Activated CD8-positive, alpha-beta T cell treated with anti-CD3 and anti-CD28 coated beads for 36 hours (primary cell): Measurements from ENCODE around the gene MIER1. TPM values are rescaled to one million over a fixed set of nuclear protein-coding genes. Genes with fewer than 3 reads are reported as not detected.
"Not testable (repeated sequence)": the region's sequence is repeated elsewhere in the genome, so short reads cannot be mapped to it uniquely, and the experiment has no call there.

ENCODE experiments used
- ATAC-seq: fragments of 200-7000 bp; cut with Tn5 transposase; one replicate; pipeline ENCODE4 v1.10.0; 2021; ENCODE audit warnings: mild to moderate bottlenecking, moderate library complexity
- CTCF ChIA-PET: fragments of 350-600 bp; sonication (Branson Sonifier 250); formaldehyde crosslinking; loops from one replicate; lab custom pipeline; 2021; ENCODE audit warnings: antibody characterized with exemption; lab: Charles Lee
- POLR2A ChIA-PET: fragments of 350-600 bp; sonication (Branson Sonifier 250); formaldehyde crosslinking; loops from one replicate; lab custom pipeline; 2021; ENCODE audit warnings: antibody characterized with exemption; lab: Charles Lee
- DNase-seq: peaks from one replicate; pipeline ENCODE4 v3.0.0-alpha.2; 2020
- H3K27ac Mint-ChIP-seq: one replicate; pipeline ENCODE4 v1.8.0; 2021; ENCODE audit warnings: mild to moderate bottlenecking, mixed read lengths
- H3K27me3 Mint-ChIP-seq: one replicate; pipeline ENCODE4 v1.8.0; 2021; ENCODE audit warnings: mixed read lengths
- H3K36me3 Mint-ChIP-seq: one replicate; pipeline ENCODE4 v1.8.0; 2021; ENCODE audit warnings: low read depth, mixed read lengths
- H3K4me1 Mint-ChIP-seq: one replicate; pipeline ENCODE4 v1.8.0; 2021; ENCODE audit warnings: low read depth, mixed read lengths
- H3K4me3 Mint-ChIP-seq: one replicate; pipeline ENCODE4 v1.8.0; 2021; ENCODE audit warnings: mild to moderate bottlenecking, moderate library complexity, mixed read lengths
- H3K9me3 Mint-ChIP-seq: one replicate; pipeline ENCODE4 v1.8.0; 2021; ENCODE audit warnings: mixed read lengths
- CTCF ChIP-seq: fragments of 200-600 bp; IDR thresholded peaks from one replicate; pipeline ENCODE4 v1.8.0; 2022; ENCODE audit warnings: antibody characterized with exemption, mild to moderate bottlenecking
- intact Hi-C: fragments of 100-400 bp; cut with micrococcal nuclease; formaldehyde crosslinking; loops from one replicate; pipeline ENCODE4 v1.10.0; 2022
- total RNA-seq, 2 experiments: library from RNA; stranded (reverse); gene quantifications; one replicate each; pipeline ENCODE4 v1.2.3, GENCODE V29; 2021

MIER1 gene
- total RNA-seq, 2 experiments from 2014 or later: 39.8 to 41.8 TPM

- no peak overlapping the region for H3K4me3 Mint-ChIP-seq
- POLR2A ChIA-PET: interaction anchor here (0.8 to 1.4 kb wide), 2 partner anchors 9 to 21 kb away, joined by 3 to 5 read pairs; no protein-coding TSS in a partner anchor
- intact Hi-C loops: no loop called here
- no peaks in the 10 kb centered on the region for H3K9me3 Mint-ChIP-seq
- no peaks in the 10 kb centered on the region for H3K27me3 Mint-ChIP-seq
- H3K27ac Mint-ChIP-seq: no peak overlapping the region
- peaks cover 53% of the 10 kb centered on the region for H3K36me3 Mint-ChIP-seq
- DNase-seq (no peak), ATAC-seq (no peak)
- peaks cover 41% of the 10 kb centered on the region for H3K4me1 Mint-ChIP-seq
- CTCF ChIA-PET: no interaction called here
- no peak for TF ChIP-seq CTCF
Observed at GRCh38 chr1:66951513-66951912, 26.7 kb downstream of the MIER1 start.

- H3K9me3 Mint-ChIP-seq: no peaks in the 10 kb centered on the region
- intact Hi-C loops: no loop called here
- peaks cover 42% of the 10 kb centered on the region for H3K36me3 Mint-ChIP-seq
- ChIA-PET CTCF (no interaction called here), POLR2A (no interaction called here)
- DNase-seq: no peak
- no peaks in the 10 kb centered on the region for H3K27me3 Mint-ChIP-seq
- peaks cover 32% of the 10 kb centered on the region for H3K4me1 Mint-ChIP-seq
- TF ChIP-seq CTCF: no peak
- ATAC-seq: no peak
- H3K4me3 Mint-ChIP-seq: no peak overlapping the region
- H3K27ac Mint-ChIP-seq: peak overlapping the region; percentile 10
Observed at GRCh38 chr1:66954208-66954607, 29.4 kb downstream of the MIER1 start.

- no peaks in the 10 kb centered on the region for H3K27me3 Mint-ChIP-seq
- H3K4me1 Mint-ChIP-seq: peaks cover 45% of the 10 kb centered on the region
- peak overlapping the region; percentile 62 for H3K27ac Mint-ChIP-seq
- no peak overlapping the region for H3K4me3 Mint-ChIP-seq
- ChIA-PET CTCF (interaction anchor here (1.0 kb wide), 1 partner anchor 191 kb away, joined by 3 read pairs; no protein-coding TSS in a partner anchor), POLR2A (no interaction called here)
- TF ChIP-seq CTCF: no peak
- no peaks in the 10 kb centered on the region for H3K9me3 Mint-ChIP-seq
- no peak for DNase-seq
- intact Hi-C loops: no loop called here
- no peak for ATAC-seq
- H3K36me3 Mint-ChIP-seq: peaks cover 53% of the 10 kb centered on the region
Observed at GRCh38 chr1:66957938-66958337, 33.1 kb downstream of the MIER1 start.

GRCh38 chr1:66966188-66966873 is 41.5 kb downstream of the MIER1 start:
- ATAC-seq, intact Hi-C loops, CTCF ChIA-PET, H3K27ac Mint-ChIP-seq, DNase-seq, H3K27me3 Mint-ChIP-seq, H3K9me3 Mint-ChIP-seq, H3K4me3 Mint-ChIP-seq: not testable (repeated sequence)
- Mint-ChIP-seq H3K4me1 (peaks cover 19% of the 10 kb centered on the region), H3K36me3 (peaks cover 64% of the 10 kb centered on the region)
- POLR2A ChIA-PET: interaction anchor here (1.0 kb wide), 1 partner anchor 41 kb away, joined by 3 read pairs; the partner anchor contains the start of genes DNAI4 and MIER1

- Mint-ChIP-seq H3K4me3 (no peak overlapping the region), H3K27me3 (no peaks in the 10 kb centered on the region), H3K4me1 (peaks cover 16% of the 10 kb centered on the region), H3K9me3 (peaks cover 2% of the 10 kb centered on the region), H3K27ac (peak overlapping the region; percentile 7), H3K36me3 (peaks cover 56% of the 10 kb centered on the region)
- DNase-seq (no peak), ATAC-seq (no peak)
- CTCF ChIA-PET: no interaction called here
- POLR2A ChIA-PET: no interaction called here
- intact Hi-C loops: no loop called here
- TF ChIP-seq CTCF: no peak
Observed at GRCh38 chr1:66968574-66968973, 43.8 kb downstream of the MIER1 start.
